HG03432 (cell line): Measurements from ENCODE around the gene ADAM33.

Experiments
- ATAC-seq: cut with Tn5 transposase; IDR thresholded peaks from one replicate; pipeline ENCODE4 v1.9.1; 2021; ENCODE audit warnings: mild to moderate bottlenecking, moderate library complexity; ENCODE audit not compliant: unreplicated experiment

ADAM33 gene

GRCh38 chr20:3681931-3682781, at the start of gene ADAM33:
TSS of gene ADAM33 (minus strand) at chr20:3682010. CDS start at chr20:3682004, 6 bp downstream.
- no peak for ATAC-seq

- ATAC-seq: no peak
These were observed 49.2 kb upstream of the ADAM33 start for GRCh38 chr20:3730803-3731672.

- no peak for ATAC-seq
These were observed 48.2 kb upstream of the ADAM33 start for GRCh38 chr20:3729811-3730540.

- no peak for ATAC-seq
These were observed 47.6 kb upstream of the ADAM33 start for GRCh38 chr20:3729378-3729777.

GRCh38 chr20:3728876-3729275, 47.1 kb upstream of the ADAM33 start:
- no peak for ATAC-seq

- no peak for ATAC-seq
These were observed 46.5 kb upstream of the ADAM33 start for GRCh38 chr20:3728354-3728753.

- no peak for ATAC-seq
These were observed 45.7 kb upstream of the ADAM33 start for GRCh38 chr20:3727401-3728021.

- no peak for ATAC-seq
These were observed 42.5 kb upstream of the ADAM33 start for GRCh38 chr20:3724356-3724755.

GRCh38 chr20:3723284-3723683, 41.5 kb upstream of the ADAM33 start:
- ATAC-seq: no peak

- no peak for ATAC-seq
These were observed 40.1 kb upstream of the ADAM33 start for GRCh38 chr20:3721912-3722311.

- no peak for ATAC-seq
These were observed 38.8 kb upstream of the ADAM33 start for GRCh38 chr20:3720626-3721025.

GRCh38 chr20:3720068-3720467, 38.3 kb upstream of the ADAM33 start:
- no peak for ATAC-seq

- ATAC-seq: no peak
These were observed 37.2 kb upstream of the ADAM33 start for GRCh38 chr20:3719046-3719445.

- peak; percentile 47 for ATAC-seq
These were observed 34.5 kb upstream of the ADAM33 start for GRCh38 chr20:3716195-3716834.

- ATAC-seq: no peak
These were observed 32.3 kb upstream of the ADAM33 start for GRCh38 chr20:3714092-3714491.

- ATAC-seq: no peak
These were observed 30.6 kb upstream of the ADAM33 start, which contains the start of gene SIGLEC1 for GRCh38 chr20:3712279-3712873. TSS of gene SIGLEC1 (minus strand) at chr20:3712600. CDS start at chr20:3707128, 5,472 bp downstream.

GRCh38 chr20:3711484-3711941, 29.7 kb upstream of the ADAM33 start:
- ATAC-seq: no peak

GRCh38 chr20:3710703-3711483, 29.1 kb upstream of the ADAM33 start:
- no peak for ATAC-seq

- no peak for ATAC-seq
These were observed 28.2 kb upstream of the ADAM33 start for GRCh38 chr20:3710011-3710466.
